HG03139 (cell line): Measurements from ENCODE around the gene LINC00305.

Experiments
- ATAC-seq: cut with Tn5 transposase; IDR thresholded peaks from one replicate; pipeline ENCODE4 v1.9.1; 2021; ENCODE audit not compliant: unreplicated experiment

LINC00305 gene

GRCh38 chr18:64148988-64149387, at the start of gene LINC00305:
LINC00305 (minus strand) TSS chr18:64149088.
- ATAC-seq, result no peak

GRCh38 chr18:64191069-64191468, 42.2 kb upstream of the LINC00305 start:
- no peak for ATAC-seq

GRCh38 chr18:64185987-64186386, 37.1 kb upstream of the LINC00305 start:
- no peak for ATAC-seq

GRCh38 chr18:64183665-64184064, 34.8 kb upstream of the LINC00305 start:
- no peak for ATAC-seq

- ATAC-seq, result no peak
Measured at GRCh38 chr18:64180617-64181016, 31.7 kb upstream of the LINC00305 start.

- no peak for ATAC-seq
Measured at GRCh38 chr18:64180171-64180570, 31.3 kb upstream of the LINC00305 start.

GRCh38 chr18:64179556-64180080, 30.7 kb upstream of the LINC00305 start:
- ATAC-seq, result no peak

- ATAC-seq, result no peak
Measured at GRCh38 chr18:64178860-64179259, 30.0 kb upstream of the LINC00305 start.

- no peak for ATAC-seq
Measured at GRCh38 chr18:64175432-64175831, 26.5 kb upstream of the LINC00305 start.

GRCh38 chr18:64171576-64171975, 22.7 kb upstream of the LINC00305 start:
- ATAC-seq, result no peak

GRCh38 chr18:64167408-64167925, 18.6 kb upstream of the LINC00305 start:
- ATAC-seq, result no peak

GRCh38 chr18:64165906-64166305, 17.0 kb upstream of the LINC00305 start:
- no peak for ATAC-seq

- ATAC-seq, result no peak
Measured at GRCh38 chr18:64164883-64165282, 16.0 kb upstream of the LINC00305 start.

- no peak for ATAC-seq
Measured at GRCh38 chr18:64149916-64150438, 1.1 kb upstream of the LINC00305 start.

- no peak for ATAC-seq
Measured at GRCh38 chr18:64142904-64143303, 6.0 kb downstream of the LINC00305 start.

- ATAC-seq, result no peak
Measured at GRCh38 chr18:64137914-64138313, 11.0 kb downstream of the LINC00305 start.

GRCh38 chr18:64134044-64134747, 14.7 kb downstream of the LINC00305 start:
- no peak for ATAC-seq

- ATAC-seq, result no peak
Measured at GRCh38 chr18:64132871-64133270, 16.0 kb downstream of the LINC00305 start.

GRCh38 chr18:64131314-64131713, 17.6 kb downstream of the LINC00305 start:
- ATAC-seq, result no peak

- ATAC-seq, result peak; percentile 82
Measured at GRCh38 chr18:64127172-64127571, 21.7 kb downstream of the LINC00305 start.

- ATAC-seq, result no peak
Measured at GRCh38 chr18:64119916-64120315, 29.0 kb downstream of the LINC00305 start.

GRCh38 chr18:64118406-64118805, 30.5 kb downstream of the LINC00305 start:
- no peak for ATAC-seq
